H7 (cell line): Measurements from ENCODE around the gene CCDC110. TPM values are rescaled to one million over a fixed set of nuclear protein-coding genes. Genes with fewer than 3 reads are reported as not detected.

ENCODE experiments used
- DNase-seq: peaks from one replicate; pipeline ENCODE4 v3.0.0; 2012
- H3K27me3 ChIP-seq: 2 replicates; pipeline ENCODE4 v1.6.0; 2011; ENCODE audit warnings: mild to moderate bottlenecking, low read length; ENCODE audit not compliant: control insufficient read depth, insufficient read depth
- H3K36me3 ChIP-seq: replicated peaks from 2 replicates; pipeline ENCODE4 v1.5.1; 2011; ENCODE audit warnings: low read length; ENCODE audit not compliant: control insufficient read depth, insufficient read depth
- H3K4me3 ChIP-seq: 2 replicates; pipeline ENCODE4 v1.5.1; 2011; ENCODE audit warnings: low read depth, mild to moderate bottlenecking, control low read depth, low read length, moderate library complexity; ENCODE audit not compliant: insufficient read depth
- total RNA-seq: library from RNA; depleted of rRNA; stranded (reverse); fragments of >200 nt; shearing (Covaris generic); gene quantifications from 2 replicates; pipeline ENCODE4 v1.2.3, GENCODE V29; 2014

The CCDC110 gene
- total RNA-seq, 1 experiment from 2014 or later = 0.28 TPM

DNA sequence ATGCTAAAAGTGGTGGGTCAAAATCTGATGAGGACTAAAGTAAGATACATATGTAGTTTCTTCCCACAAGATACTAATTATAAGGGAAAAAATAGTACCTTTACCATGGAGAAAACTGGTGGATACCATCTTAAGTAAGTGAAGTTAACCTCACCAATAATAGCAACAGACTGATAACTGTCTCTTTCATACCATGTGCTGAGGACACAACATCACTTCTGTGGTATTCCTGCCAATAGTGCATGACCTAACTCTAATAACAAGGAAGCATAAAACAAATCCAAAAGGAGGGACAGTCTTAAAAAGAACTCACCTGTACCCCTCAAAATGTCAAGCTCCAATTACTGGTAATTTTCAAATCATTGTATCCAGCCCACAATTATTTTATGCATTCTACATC, 54.6 kb downstream of the CCDC110 start:
- no peaks in the 10 kb centered on the region for H3K27me3 ChIP-seq
- no peak overlapping the region for H3K4me3 ChIP-seq
- DNase-seq = no peak
- peaks cover 2% of the 10 kb centered on the region for H3K36me3 ChIP-seq

DNA sequence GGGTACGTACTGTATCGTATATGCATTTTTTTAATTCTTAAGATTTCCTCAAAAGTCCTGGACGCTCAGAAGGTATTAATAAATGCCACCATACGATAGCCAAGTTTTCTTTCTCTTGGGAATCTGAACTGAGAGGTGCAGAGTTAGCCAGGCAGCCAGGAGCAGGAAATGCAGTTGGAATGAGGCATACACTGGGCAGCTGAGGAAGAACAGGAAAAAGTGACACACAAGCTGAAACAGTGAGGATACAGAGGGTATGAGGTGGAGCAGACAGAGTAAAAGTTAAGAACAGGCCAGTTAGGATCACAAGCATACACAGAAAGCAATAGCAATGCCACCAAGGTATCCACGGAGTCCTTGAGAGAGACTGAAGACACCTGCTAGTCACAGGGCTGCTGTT, 59.1 kb downstream of the CCDC110 start:
- Histone ChIP-seq H3K4me3 (no peak overlapping the region), H3K27me3 (no peaks in the 10 kb centered on the region), H3K36me3 (peaks cover 4% of the 10 kb centered on the region)
- DNase-seq = no peak

- Histone ChIP-seq H3K27me3 (no peaks in the 10 kb centered on the region), H3K36me3 (peaks cover 4% of the 10 kb centered on the region)
- no peak for DNase-seq
Measured at GRCh38 chr4:185411849-185412248, 59.7 kb downstream of the CCDC110 start.

GRCh38 chr4:185408432-185408831, 63.1 kb downstream of the CCDC110 start:
- no peak for DNase-seq
- no peaks in the 10 kb centered on the region for H3K27me3 ChIP-seq
- H3K36me3 ChIP-seq = peaks cover 4% of the 10 kb centered on the region
- H3K4me3 ChIP-seq = no peak overlapping the region

More at GRCh38 chr4:185411849-185412248, 59.7 kb downstream of the CCDC110 start:
- H3K4me3 ChIP-seq = no peak overlapping the region

GRCh38 chr4:185405296-185405999, 66.1 kb downstream of the CCDC110 start:
- no peaks in the 10 kb centered on the region for H3K27me3 ChIP-seq
- no peak overlapping the region for H3K4me3 ChIP-seq
- peaks cover 4% of the 10 kb centered on the region for H3K36me3 ChIP-seq
- DNase-seq = no peak

DNA sequence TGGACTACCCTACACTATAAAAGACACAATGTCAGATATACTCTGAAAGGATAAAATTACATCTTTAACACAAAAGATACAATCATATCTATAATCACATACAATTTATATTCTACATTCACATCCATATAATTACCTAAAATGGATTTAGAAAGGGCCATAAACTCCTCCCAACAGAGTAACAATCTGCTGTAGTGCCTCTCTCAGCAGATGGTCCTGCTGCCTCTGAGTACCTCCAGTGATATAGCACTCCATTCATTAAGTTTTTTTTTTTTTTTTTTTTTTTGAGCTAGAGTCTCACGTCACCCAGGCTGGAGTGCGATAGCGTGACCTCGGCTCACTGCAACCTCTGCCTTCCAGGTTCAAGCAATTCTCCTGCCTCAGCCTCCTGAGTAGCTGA, 67.5 kb downstream of the CCDC110 start:
- peaks cover 2% of the 10 kb centered on the region; the same call in 1 of the 2 replicates for H3K36me3 ChIP-seq
- no peak for DNase-seq
- no peaks in the 10 kb centered on the region for H3K27me3 ChIP-seq
- no peak overlapping the region for H3K4me3 ChIP-seq

DNA sequence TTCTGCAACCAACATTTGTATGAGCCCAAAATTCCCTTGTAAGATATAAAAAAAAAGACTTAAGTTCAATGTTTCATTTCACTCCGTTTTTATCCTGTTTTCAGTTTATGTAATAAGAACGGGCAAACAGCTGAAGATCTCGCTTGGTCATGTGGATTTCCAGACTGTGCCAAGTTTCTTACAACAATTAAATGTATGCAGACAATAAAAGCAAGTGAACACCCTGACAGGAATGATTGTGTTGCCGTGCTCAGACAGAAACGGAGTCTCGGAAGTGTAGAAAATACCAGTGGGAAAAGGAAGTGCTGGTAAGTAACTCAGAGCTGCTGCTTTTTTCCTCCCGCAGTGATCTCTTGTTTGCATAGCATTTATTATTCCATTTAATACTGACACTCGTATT, 72.1 kb downstream of the CCDC110 start:
- no peak for DNase-seq
- peaks cover 2% of the 10 kb centered on the region; the same call in 1 of the 2 replicates for H3K36me3 ChIP-seq
- H3K4me3 ChIP-seq = no peak overlapping the region
- peaks cover 9% of the 10 kb centered on the region; the same call in 1 of the 2 replicates for H3K27me3 ChIP-seq

GRCh38 chr4:185398618-185399017, 72.9 kb downstream of the CCDC110 start:
- Histone ChIP-seq H3K27me3 (peaks cover 9% of the 10 kb centered on the region; the same call in 1 of the 2 replicates), H3K4me3 (no peak overlapping the region), H3K36me3 (peaks cover 2% of the 10 kb centered on the region; the same call in 1 of the 2 replicates)
- DNase-seq = no peak

- Histone ChIP-seq H3K27me3 (peaks cover 9% of the 10 kb centered on the region; the same call in 1 of the 2 replicates), H3K4me3 (peak within 1 kb of the TSS; percentile 70), H3K36me3 (peaks cover 2% of the 10 kb centered on the region; the same call in 1 of the 2 replicates)
- DNase-seq = no peak
Measured at GRCh38 chr4:185396724-185397385, 74.7 kb downstream of the CCDC110 start, which contains the start of gene ANKRD37. Gene ANKRD37, plus strand, starts transcription at chr4:185396841. Its CDS starts 83 bp downstream, at chr4:185396924.

DNA sequence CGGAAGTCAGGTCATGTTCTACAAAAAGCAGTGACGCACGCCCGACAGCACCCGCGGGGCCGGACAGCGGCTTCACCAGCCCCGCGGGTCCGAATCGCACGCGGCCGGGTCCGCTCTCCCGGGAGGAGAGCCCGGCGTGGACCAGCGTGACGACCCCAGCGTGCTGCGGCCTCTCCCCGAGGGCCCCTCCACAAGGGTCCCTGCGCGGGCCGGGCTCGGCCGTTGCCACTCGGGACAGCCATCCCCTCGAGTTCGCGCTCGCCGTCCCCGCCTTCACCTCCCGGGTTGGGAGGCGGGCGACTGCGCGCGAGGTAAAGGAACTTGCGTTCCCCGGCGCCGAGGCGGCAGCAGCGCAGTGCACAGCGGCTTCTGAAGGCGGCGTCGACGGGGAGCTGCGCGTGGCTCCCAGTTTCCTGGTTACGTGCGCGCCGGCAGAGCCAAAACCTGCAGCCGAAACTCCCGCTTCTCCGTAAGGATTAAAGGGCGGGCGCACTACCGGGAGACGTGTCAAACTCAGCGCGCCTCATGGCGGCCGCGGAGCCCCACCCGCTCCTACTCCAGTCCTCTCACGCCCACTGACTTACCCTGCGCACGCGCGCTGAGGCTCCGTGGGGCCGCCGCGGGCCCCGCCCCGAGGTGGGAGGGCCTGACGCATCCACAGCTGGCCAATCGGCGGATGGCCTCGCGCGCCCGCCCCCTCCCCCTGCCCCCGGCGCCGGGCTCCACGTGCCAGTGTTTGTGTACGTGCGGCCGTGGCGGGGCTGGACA, 75.4 kb downstream of the CCDC110 start:
- peak; percentile 98 for DNase-seq
- Histone ChIP-seq H3K4me3 (peak overlapping the region; percentile 70), H3K36me3 (no peaks in the 10 kb centered on the region), H3K27me3 (peaks cover 9% of the 10 kb centered on the region; the same call in 1 of the 2 replicates)

DNA sequence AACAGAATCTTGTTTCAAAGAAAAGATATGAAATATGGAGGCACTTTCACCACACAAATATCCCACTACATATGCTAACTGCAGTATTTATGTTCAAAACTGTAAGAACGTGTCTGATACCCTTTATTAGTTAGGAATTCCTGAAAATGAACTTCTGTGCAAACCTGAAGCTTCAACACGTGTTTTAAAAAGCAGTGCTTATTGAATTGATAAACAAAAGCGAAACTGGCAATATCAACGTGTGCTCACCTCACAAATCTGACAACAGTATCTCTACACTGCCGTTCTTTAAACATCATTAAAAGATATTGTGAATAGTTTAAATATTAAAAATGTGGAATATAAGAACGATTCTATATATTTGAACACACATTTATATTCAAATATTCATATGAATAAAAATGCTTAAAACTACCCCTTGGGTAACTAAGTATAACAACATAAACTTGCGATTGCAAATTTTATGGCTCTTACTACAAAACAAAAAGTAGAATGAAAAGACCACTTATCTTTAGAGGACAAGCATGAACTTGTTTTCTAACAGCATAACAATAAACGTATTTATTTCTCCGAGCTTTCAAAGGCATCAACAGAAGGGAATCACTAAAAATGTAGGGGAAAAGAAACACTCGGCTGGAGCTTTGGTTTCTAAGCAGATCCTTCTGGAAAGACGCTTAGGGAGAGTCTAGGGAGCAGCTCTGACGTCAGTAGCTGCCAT, 76.1 kb downstream of the CCDC110 start, which contains the start of gene LRP2BP:
LRP2BP (minus strand) TSS at position 687 of the 718 bp plus-strand sequence. CDS start 17,738 bp downstream, outside the sequence.
- Histone ChIP-seq H3K27me3 (peaks cover 9% of the 10 kb centered on the region; the same call in 1 of the 2 replicates), H3K4me3 (peak within 1 kb of the TSS; percentile 70), H3K36me3 (no peaks in the 10 kb centered on the region)
- DNase-seq = no peak
